ENCODE data around the gene ARHGEF9.

ARHGEF9 gene

GRCh38 chrX:63744850-63745394 is 40.1 kb downstream of the ARHGEF9 start:
- no peak for DNase-seq

GRCh38 chrX:63743596-63743995 is 41.4 kb downstream of the ARHGEF9 start:
- no peak for DNase-seq

GRCh38 chrX:63740382-63740781 is 44.6 kb downstream of the ARHGEF9 start:
- DNase-seq, result no peak

DNA sequence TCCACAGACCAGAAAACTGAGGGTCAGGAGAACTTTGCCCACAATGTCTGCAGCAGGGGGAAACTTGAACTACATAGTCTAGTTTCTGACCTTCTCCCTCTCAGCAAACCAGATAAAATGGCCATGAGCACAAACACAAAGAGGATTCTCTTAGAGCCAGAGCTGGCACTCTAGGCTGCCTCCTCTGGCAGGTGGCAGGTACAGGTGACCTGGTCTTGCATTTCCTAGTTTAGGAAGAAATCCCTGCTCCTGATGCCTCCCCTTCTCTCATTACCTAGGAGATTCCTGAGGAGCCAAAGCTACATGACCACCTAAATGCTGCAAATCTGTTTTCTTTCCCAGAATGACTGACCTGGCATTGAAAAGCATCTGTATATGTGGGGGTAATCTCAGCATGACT is 45.1 kb downstream of the ARHGEF9 start:
- no peak for DNase-seq

- no peak for DNase-seq
Measured at GRCh38 chrX:63738696-63739095, 46.3 kb downstream of the ARHGEF9 start.

GRCh38 chrX:63737131-63737921 is 47.7 kb downstream of the ARHGEF9 start:
- no peak for DNase-seq

DNA sequence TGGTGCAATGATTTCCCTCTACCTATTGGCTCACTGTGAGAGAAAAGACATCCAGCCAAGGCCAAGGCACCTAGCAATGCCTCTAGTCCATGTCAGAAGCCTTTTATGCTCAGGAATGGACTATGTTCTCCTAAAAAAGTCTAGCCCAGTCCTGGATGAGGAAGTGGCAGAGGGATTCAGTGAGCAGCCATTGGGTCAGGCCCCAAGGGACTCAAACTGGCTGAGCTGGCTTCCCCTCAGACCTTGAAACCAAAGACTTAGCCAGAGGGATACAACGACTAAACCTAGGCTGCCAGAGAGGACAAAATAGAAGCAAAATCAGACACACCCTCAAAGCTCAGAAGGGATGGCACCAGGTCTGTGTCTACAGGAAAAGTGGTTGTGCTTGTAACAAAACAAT is 49.1 kb downstream of the ARHGEF9 start:
- DNase-seq, result no peak

DNA sequence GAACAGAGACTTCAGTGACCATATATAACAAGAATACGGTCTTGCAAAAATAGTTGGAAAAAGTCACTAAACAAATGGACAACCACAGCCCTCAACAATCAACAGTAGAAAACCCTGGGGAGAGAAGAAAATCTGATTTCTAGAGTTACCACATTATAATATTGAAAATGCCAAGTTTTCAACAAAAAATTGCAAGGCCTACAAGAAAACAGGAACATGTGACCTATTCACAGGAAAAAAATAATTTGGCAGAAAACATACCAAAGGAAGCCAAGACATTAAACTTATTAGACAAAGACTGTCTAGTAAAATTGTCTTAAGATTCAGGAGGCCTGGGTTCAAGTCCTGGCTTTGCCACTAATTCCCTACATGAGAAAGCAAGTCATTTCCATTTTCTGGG is 64.7 kb downstream of the ARHGEF9 start:
- DNase-seq, result no peak

GRCh38 chrX:63719633-63720032 is 65.4 kb downstream of the ARHGEF9 start:
- no peak for DNase-seq

DNA sequence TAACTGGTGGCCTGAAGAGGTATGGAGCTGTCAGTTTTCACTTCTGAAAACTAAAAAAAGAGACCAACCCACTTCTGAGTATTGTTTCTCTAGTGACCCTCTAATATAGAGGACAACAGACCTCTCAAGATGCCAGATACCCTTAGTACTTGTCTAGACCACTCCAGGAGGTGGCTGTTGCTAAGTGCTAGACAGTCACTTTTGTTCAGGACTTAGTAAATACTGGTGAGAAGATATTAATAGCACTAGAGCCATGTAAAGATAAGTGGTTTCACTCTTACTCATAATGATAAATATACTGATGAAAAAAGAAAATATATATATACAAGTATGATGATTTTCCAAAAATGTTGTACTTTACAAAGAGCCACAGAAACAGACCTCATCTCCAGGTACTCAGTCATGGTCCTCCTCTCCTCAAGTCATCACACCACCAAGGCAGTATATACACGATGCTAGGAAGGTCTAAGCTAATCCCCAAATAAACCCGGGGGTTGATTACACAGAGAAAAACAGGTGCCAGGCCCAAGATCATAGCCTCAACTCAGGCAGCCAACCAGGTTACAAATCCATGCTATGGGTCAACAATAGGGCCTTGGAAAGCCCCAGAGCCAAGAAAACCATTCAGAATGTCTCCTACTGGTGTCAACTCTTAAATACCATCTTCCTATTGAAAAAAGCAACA is 66.9 kb downstream of the ARHGEF9 start:
- no peak for DNase-seq

DNA sequence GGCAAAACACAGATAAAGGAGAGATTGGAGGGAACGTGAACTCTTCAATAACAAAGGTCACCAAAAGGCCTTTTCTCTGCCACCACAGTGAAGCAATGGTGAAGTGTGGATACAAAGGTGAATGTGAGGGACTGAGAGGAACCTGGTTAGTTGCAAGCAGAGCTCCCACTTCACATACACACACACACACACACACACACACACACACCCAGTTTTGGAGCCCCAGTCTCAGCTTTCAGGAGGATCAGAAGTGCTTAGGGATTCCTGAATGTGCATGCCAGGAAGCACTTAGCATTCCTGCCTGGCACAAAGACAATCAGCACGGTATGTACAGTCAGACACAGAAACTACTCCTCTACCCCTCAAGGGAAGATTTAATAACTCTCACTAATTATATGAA is 71.5 kb downstream of the ARHGEF9 start:
- no peak for DNase-seq

GRCh38 chrX:63708801-63709200 is 76.2 kb downstream of the ARHGEF9 start:
- DNase-seq, result no peak

GRCh38 chrX:63702556-63702955 is 82.5 kb downstream of the ARHGEF9 start:
- no peak for DNase-seq

DNA sequence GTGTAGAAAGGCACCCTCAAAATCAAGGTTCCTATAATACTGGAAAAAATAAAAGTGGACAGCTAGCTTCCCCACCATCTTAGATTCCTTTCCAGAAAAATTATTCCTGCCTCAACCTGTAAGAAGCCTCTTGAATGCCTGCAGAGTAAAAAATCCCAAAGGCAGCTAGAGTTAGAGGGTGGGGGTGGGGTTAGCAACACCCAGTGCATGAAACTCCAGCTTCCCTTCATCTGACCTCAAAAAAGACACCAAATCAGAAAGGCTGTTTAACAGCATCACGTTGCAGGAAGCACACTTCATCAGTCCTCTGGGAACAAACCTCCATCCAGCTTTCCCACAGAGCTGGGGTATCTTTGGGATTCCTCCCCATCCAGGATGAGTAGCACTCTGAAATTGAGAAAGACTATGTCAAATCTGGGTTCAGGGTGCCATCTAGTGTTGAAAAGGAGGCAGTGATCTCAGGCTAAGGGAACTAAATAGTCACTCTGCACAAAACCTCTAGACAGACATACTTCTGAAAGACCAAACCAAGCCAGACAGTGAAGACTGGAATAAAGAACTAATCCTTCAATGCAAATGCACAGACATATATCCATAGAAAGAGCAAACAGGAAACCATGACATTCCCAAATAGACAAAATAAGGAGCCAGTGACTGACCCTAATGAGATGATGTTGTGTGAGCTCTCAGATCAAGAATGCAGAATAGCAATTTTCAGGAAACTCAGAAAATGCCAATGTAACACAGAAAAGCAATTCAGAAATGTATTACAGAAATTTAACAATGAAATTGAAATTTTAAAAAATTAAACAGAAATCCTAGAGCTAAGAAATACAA is 97.9 kb downstream of the ARHGEF9 start:
- no peak for DNase-seq

DNA sequence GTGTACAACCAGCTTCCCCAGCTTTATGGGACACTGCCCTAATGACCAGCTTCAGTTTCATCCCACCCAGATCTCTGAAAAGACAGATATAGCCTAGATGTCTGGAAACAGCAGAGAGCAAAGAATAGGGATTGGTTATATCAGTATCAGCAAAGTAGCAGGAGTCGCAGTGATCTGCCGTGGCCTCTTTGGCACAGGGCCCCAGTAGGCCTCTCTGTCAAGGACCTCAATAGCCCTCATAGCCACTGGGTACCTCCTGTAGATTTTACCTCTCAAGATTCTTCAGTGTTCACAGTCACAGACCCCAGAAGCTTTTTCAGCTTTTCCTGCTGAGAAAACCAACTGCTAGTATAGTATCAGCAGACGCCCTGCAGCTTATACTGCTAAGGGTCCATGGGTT is 104.6 kb downstream of the ARHGEF9 start:
- DNase-seq, result no peak

DNA sequence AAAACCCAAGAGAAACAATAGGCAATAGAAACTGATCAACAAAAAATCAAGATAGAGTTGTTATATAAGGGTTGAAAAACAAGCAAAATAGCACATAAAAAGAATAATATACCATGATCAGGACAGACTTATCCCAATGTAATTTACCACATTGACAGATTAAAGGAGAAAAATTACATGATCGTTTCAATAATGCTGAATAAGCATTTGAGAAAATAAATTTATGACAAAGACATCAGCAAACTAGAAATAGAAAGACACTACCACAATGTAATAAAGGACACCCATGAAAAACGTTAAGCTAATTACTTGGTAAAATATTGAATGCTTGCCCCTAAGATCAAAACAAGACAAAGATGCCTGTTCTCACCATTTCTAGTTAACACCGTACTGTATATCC is 105.6 kb downstream of the ARHGEF9 start:
- DNase-seq, result no peak

DNA sequence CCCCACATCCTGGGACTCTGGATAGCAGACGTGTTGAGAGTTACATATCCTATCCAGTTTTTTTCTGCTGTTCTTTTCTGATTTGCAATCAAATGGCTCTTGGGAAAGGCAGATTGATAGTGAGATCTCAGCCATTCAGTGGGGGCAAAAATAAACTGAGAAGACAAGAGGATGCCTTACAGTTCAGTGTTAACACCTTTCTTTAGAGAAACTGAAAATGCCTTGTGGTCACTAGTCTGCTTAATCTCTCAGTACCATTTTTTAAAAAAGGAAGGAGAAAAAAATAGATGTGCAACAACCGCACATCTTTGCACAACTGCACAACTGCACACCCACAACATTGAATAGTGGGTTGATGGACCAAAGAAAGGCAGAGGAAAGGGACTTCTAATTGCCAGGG is 109.3 kb downstream of the ARHGEF9 start:
- DNase-seq, result no peak

DNA sequence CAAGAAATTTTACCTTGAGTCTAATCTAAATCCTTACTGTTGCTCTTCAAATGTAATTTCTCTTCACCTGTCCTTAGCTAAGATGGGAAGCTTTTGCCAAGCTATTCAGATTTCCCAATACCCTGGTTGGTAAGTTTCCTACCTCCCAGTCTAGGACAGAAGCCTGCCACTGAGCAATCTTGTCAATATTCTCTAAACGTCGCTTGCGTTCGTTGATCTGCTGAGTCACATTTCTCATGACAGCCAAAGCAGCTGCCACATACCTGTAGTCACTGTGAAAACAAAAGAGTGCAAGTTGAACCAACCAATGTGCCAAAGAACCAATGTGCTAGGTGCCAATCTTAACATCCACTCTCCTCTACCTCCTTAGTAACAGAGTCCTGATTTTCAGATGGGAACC is 111.1 kb downstream of the ARHGEF9 start:
- no peak for DNase-seq

DNA sequence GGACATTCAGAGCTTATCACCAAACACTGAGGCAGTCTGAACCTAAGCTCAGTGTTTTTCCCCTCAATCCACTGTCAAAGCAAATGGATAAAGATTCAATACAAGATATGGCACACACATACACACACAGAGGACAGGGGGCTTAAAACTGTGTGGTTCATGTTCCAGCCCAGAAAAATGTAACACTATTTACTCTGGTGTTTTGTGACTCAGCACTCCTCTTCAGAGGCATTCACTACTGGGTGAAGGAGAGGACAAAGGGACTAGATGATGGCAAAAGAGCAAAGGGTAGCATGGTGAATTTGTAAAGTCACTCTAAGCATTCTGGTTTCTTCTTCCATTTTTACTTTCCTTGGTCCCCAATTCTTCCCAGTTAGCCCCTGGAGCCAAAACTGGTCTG is 120.3 kb downstream of the ARHGEF9 start:
- DNase-seq, result no peak

- DNase-seq, result no peak
Measured at GRCh38 chrX:63664083-63664482, 120.9 kb downstream of the ARHGEF9 start.

DNA sequence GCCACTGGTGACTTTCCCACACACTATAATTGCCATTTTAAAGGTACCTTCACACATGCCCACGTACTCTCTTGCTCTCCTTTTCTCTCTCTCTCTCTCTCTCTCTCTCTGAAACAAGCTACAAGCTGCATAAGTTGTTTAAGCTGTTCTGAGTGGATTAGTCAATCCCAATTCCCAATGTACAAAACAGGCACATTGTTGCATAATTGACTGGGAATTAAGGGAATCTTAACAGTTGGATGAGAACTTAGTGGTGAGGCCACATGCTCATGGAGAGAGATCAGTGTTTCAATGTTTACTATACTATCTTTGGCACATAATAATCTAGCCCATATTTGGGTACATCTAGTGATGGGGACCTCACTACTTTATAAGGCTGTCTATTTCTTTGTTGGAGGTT is 123.3 kb downstream of the ARHGEF9 start:
- no peak for DNase-seq

DNA sequence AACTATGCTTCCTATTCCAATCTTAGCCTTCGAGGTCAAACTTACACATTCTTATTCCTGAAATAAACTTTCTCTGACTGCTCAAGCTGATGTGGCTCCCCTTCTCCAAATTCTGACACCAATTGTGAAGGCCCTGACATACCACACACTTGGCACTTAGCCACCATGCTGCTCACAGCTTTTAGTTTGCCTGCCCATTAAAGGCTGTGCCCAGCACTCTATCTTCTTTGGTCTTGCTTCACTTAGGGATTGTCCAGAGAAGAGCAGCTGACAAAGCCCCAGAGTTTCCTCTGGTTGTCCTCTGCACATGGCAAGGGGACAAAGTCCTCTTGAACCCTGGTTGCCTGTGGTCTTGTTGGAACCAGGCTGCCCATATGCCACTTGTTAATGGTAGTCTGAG is 126.1 kb downstream of the ARHGEF9 start:
- no peak for DNase-seq

DNA sequence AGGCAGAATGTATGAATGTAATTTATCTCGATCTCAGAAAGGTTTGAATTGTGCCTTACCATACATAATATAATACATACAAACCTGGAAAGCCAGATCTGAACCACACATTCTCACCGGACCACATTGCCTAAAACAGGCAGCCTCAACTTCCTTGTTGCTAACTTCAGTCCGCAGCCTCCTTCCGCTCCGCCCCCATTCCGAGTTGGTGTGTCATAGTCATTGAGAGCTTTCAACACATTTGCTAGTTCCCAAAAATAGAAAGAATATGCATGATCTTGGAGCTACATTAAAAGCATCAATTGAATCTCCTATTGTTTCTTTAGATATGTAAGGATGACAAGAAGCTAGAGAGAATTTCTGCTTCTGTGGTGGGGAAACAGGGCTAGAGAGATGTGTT is 127.2 kb downstream of the ARHGEF9 start:
- no peak for DNase-seq
